ENCODE measurements around the gene CTNNBL1. TPM values are rescaled to one million over a fixed set of nuclear protein-coding genes. Genes with fewer than 3 reads are reported as not detected.

Gene CTNNBL1
- total and polyA plus RNA-seq, 11 donors, result 22.6 to 68.9 (median 50.5) TPM

DNA sequence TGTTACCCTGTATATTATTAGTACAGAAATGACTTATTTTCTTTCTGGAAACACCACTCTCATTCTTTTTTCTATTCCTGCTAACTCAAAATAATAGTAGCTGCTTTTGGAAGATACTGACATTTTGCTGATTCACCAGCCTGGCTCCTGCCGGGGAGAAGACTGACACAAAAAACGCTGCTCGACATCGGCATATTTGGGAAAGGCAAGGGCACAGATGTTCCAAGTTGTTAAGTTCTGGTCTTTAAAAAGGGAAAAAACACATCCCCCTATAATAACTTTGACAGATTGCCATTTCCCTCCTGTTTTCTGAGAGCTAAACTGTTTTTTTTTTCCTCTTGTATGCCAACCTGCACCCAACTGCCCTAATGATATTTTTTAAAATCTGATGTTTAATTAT lies 55.4 kb downstream of the CTNNBL1 start:
- ATAC-seq (no peak), DNase-seq (no peak)
- H3K4me1 ChIP-seq, result peaks cover 0 to 10% (median 1%) of the 10 kb centered on the region in 12 donors
- H3K27ac ChIP-seq, result no peak overlapping the region
- TF ChIP-seq, protein P1, sequence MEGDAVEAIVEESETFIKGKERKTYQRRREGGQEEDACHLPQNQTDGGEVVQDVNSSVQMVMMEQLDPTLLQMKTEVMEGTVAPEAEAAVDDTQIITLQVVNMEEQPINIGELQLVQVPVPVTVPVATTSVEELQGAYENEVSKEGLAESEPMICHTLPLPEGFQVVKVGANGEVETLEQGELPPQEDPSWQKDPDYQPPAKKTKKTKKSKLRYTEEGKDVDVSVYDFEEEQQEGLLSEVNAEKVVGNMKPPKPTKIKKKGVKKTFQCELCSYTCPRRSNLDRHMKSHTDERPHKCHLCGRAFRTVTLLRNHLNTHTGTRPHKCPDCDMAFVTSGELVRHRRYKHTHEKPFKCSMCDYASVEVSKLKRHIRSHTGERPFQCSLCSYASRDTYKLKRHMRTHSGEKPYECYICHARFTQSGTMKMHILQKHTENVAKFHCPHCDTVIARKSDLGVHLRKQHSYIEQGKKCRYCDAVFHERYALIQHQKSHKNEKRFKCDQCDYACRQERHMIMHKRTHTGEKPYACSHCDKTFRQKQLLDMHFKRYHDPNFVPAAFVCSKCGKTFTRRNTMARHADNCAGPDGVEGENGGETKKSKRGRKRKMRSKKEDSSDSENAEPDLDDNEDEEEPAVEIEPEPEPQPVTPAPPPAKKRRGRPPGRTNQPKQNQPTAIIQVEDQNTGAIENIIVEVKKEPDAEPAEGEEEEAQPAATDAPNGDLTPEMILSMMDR (IDR thresholded peaks at IDR 0.05), result no peak
- TF ChIP-seq POLR2A (IDR thresholded peaks at IDR 0.05), result no peak
- no peaks in the 10 kb centered on the region for H3K27me3 ChIP-seq
- intact Hi-C loops (cut with DNase I), result no loop called here
- 65 to 78% (median 76%) methylated on average over 4 of the region's 4 CpGs for WGBS, 4 donors
- H3K36me3 ChIP-seq, result peaks cover 0 to 58% (median 42%) of the 10 kb centered on the region in 9 donors
- no peak overlapping the region for H3K4me3 ChIP-seq
- H3K9me3 ChIP-seq, result no peaks in the 10 kb centered on the region

DNA sequence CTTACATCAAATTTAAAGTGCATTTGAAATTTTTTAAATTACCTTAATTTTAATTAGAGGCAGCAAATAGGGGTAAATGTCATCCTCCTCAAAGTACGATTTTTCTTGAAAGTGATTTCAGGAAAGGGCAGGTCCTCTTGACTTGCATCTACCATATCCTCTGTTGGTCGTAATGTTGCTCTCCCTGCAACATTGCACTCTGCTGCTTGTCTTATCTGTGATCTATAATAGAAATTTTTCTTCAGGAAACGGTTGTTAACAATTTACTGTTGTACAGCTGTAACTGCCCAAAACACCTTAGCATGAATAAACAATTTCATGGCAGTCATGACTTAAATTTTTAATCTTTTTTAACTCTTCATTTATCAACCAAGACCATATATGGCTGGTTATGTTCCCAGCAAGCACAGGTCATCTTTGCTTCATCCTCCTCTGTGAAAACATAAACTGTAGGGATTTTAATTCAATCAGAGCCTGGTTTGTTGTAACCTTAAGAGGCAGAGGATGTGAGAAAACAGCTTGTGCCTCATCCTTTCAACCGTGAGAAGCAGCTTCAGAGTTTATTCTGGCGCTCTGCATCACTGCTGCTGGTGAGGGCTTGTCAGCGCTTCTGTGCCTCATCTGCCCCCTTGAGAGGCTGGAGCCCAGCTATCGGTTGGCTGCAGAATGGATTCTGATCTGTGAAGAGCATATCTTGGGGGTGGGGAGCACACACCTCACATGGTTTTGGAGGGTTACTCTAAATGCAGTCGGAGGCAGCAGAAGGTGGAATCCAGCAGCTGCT lies 56.0 kb downstream of the CTNNBL1 start:
- intact Hi-C loops (cut with DNase I), result loop anchor here in 8 of 10 donors (10.0 kb wide), 3 partner anchors 155 to 475 kb away; partner anchors contain the start of gene VSTM2L (in 1 of the 8)
- H3K27ac ChIP-seq, result no peak overlapping the region

DNA sequence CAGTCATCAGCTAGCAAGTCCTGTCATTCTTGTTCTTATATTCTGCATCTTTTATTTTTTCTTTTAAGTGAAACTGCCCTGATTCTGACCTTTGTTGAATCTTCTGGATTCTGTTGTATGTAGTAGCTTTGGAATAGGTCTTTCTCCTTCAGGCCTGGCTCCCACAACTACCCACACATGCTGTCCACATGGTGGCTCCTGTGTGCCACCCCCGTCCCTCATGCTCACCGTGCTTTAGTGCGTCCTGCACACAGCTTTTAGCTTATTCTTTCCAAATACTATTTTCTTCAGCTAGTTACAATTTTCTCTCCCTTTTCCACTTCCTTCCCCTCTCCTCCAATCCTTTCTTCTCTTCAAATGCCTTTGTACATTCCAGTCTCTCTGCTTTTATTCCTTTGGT lies 61.8 kb downstream of the CTNNBL1 start:
- Histone ChIP-seq H3K36me3 (peaks cover 0 to 65% (median 40%) of the 10 kb centered on the region in 9 donors), H3K9me3 (no peaks in the 10 kb centered on the region), H3K4me1 (peaks cover 0 to 4% (median 0%) of the 10 kb centered on the region in 12 donors), H3K27ac (no peak overlapping the region), H3K4me3 (no peak overlapping the region), H3K27me3 (no peaks in the 10 kb centered on the region)
- DNase-seq (peak in 2 of 5 donors; percentile 43 to 47), ATAC-seq (peak in 3 of 4 donors; percentile 73 to 85 (median 78))
- TF ChIP-seq, protein P1 (IDR thresholded peaks at IDR 0.05), result peak in 11 of 12 donors; percentile 20 to 50 (median 41)
- no peak for TF ChIP-seq POLR2A (IDR thresholded peaks at IDR 0.05)
- intact Hi-C loops (cut with DNase I), result loop anchor here (5.0 to 10.0 kb wide), 5 partner anchors 147 to 469 kb away; partner anchors contain the start of gene VSTM2L (in 3 of the 10)
- WGBS, 4 donors, result 50 to 58% (median 53%) methylated on average over 3 of the region's 3 CpGs

More for the DNA sequence above, 56.0 kb downstream of the CTNNBL1 start:
- peaks cover 0 to 58% (median 42%) of the 10 kb centered on the region in 9 donors for H3K36me3 ChIP-seq
- 55 to 73% (median 66%) methylated on average over 8 of the region's 8 CpGs for WGBS, 4 donors
- H3K9me3 ChIP-seq, result no peaks in the 10 kb centered on the region
- no peak overlapping the region for H3K4me3 ChIP-seq
- H3K27me3 ChIP-seq, result no peaks in the 10 kb centered on the region
- TF ChIP-seq, protein P1 (IDR thresholded peaks at IDR 0.05), result no peak
- no peak for TF ChIP-seq POLR2A (IDR thresholded peaks at IDR 0.05)
- peak in 1 of 4 donors; percentile 16 for ATAC-seq
- DNase-seq, result no peak
- H3K4me1 ChIP-seq, result peaks cover 0 to 10% (median 1%) of the 10 kb centered on the region in 12 donors

DNA sequence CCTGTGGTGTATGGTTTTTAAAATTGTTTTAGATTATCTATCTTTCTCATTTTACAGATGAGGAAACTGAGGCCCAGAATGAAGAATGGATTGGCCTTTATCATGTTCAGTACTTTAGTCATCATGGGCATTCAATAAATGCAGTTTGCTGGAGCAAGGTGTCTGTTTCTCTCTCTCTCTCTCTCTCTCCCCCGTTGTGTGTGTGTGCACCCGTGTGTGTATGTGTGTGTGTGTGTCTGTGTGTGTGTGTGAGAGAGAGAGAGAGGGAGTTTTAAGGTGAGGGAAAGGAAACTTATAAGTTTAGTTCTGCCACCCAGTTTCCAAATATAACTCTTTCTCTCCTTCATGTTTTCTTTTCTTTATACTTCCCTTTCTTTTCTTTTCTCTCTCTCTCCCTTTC lies 62.4 kb downstream of the CTNNBL1 start:
- no peak for DNase-seq
- intact Hi-C loops (cut with DNase I), result loop anchor here (5.0 to 10.0 kb wide), 5 partner anchors 146 to 469 kb away; partner anchors contain the start of gene VSTM2L (in 3 of the 10)
- 62 to 94% (median 86%) methylated on average over 2 of the region's 2 CpGs for WGBS, 4 donors
- no peaks in the 10 kb centered on the region for H3K27me3 ChIP-seq
- no peaks in the 10 kb centered on the region for H3K9me3 ChIP-seq
- H3K36me3 ChIP-seq, result peaks cover 0 to 62% (median 43%) of the 10 kb centered on the region in 9 donors
- H3K27ac ChIP-seq, result no peak overlapping the region
- peaks cover 0 to 4% (median 0%) of the 10 kb centered on the region in 12 donors for H3K4me1 ChIP-seq
- ATAC-seq, result no peak
- no peak overlapping the region for H3K4me3 ChIP-seq
- TF ChIP-seq POLR2A (IDR thresholded peaks at IDR 0.05), result no peak
- TF ChIP-seq, protein P1 (IDR thresholded peaks at IDR 0.05), result no peak

Measured in heart left ventricle (tissue), 16 donors.